Kidney glomerular epithelial cell (primary cell): ENCODE measurements around the gene MRPL45.
A peak's percentile ranks its signal among the peaks of the same experiment; 100 is the strongest.

Source experiments
- DNase-seq: peaks from one replicate; lab custom pipeline; 2025; lab: John Stamatoyannopoulos, UW

Gene MRPL45

GRCh38 chr17:38349097-38349730, 52.2 kb downstream of the MRPL45 start:
- DNase-seq, result peak; percentile 81

GRCh38 chr17:38350035-38350434, 53.1 kb downstream of the MRPL45 start:
- DNase-seq, result no peak

- DNase-seq, result peak; percentile 80
These were observed 54.6 kb downstream of the MRPL45 start, which contains the start of gene SOCS7 for GRCh38 chr17:38351412-38352222. SOCS7 (plus strand) TSS chr17:38351844; CDS start chr17:38352053, 209 bp downstream.

GRCh38 chr17:38352245-38353085, 55.5 kb downstream of the MRPL45 start:
- no peak for DNase-seq

- DNase-seq, result no peak
These were observed 56.2 kb downstream of the MRPL45 start for GRCh38 chr17:38353086-38353604.

GRCh38 chr17:38353668-38354067, 56.7 kb downstream of the MRPL45 start:
- DNase-seq, result no peak

GRCh38 chr17:38354466-38354865, 57.5 kb downstream of the MRPL45 start:
- DNase-seq, result no peak

GRCh38 chr17:38355251-38355650, 58.3 kb downstream of the MRPL45 start:
- no peak for DNase-seq

GRCh38 chr17:38357486-38358123, 60.6 kb downstream of the MRPL45 start:
- peak; percentile 65 for DNase-seq

- DNase-seq, result no peak
These were observed 61.9 kb downstream of the MRPL45 start for GRCh38 chr17:38358586-38359513.

GRCh38 chr17:38361694-38362465, 64.9 kb downstream of the MRPL45 start:
- no peak for DNase-seq

- no peak for DNase-seq
These were observed 66.0 kb downstream of the MRPL45 start for GRCh38 chr17:38363016-38363415.

GRCh38 chr17:38364741-38365140, 67.8 kb downstream of the MRPL45 start:
- DNase-seq, result no peak

GRCh38 chr17:38369124-38369886, 72.3 kb downstream of the MRPL45 start:
- no peak for DNase-seq
